Panc1 (cell line): ENCODE data around the gene PRR22. TPM values are rescaled to one million over a fixed set of nuclear protein-coding genes. Genes with fewer than 3 reads are reported as not detected.

Experiments used
- ATAC-seq: fragments of 200-7000 bp; cut with Tn5 transposase; 2 replicates; pipeline ENCODE4 v1.9.1; 2020; ENCODE audit warnings: mild to moderate bottlenecking, moderate library complexity
- BruUV-seq: library from RNA; stranded (reverse); fragments of 400-500 nt; replicated peaks from 2 replicates; lab custom pipeline; 2021; lab: Mats Ljungman, UMichigan
- CTCF ChIA-PET: fragments of 300-600 bp; sonication (Branson Sonifier 250); formaldehyde crosslinking; loops from one replicate; lab custom pipeline; 2022; ENCODE audit warnings: antibody characterized with exemption; lab: Charles Lee
- POLR2A ChIA-PET: fragments of 300-600 bp; sonication (Branson Sonifier 250); formaldehyde crosslinking; loops from one replicate; lab custom pipeline; 2022; ENCODE audit warnings: antibody characterized with exemption; lab: Charles Lee
- DNase-seq: peaks from one replicate; pipeline ENCODE4 v3.0.0-alpha.2; 2010; ENCODE audit warnings: low read depth, low spot score
- H3K27ac ChIP-seq: 2 replicates; pipeline ENCODE4 v1.5.1; 2011; ENCODE audit warnings: mild to moderate bottlenecking, low read length, inconsistent platforms
- H3K27me3 ChIP-seq: fragments of 200-500 bp; sonication (Bioruptor generic); 2 replicates; pipeline ENCODE4 v1.6.0; 2014; ENCODE audit warnings: low read length, inconsistent platforms; ENCODE audit not compliant: control insufficient read depth, insufficient read depth
- H3K36me3 ChIP-seq: fragments of 200-500 bp; sonication (Bioruptor generic); 2 replicates; pipeline ENCODE4 v1.5.1; 2014; ENCODE audit warnings: inconsistent platforms, mild to moderate bottlenecking, low read length, moderate library complexity; ENCODE audit not compliant: control insufficient read depth, insufficient read depth
- H3K4me1 ChIP-seq: 2 replicates; pipeline ENCODE4 v1.5.1; 2011; ENCODE audit warnings: inconsistent platforms, mild to moderate bottlenecking, low read length, moderate library complexity; ENCODE audit not compliant: control insufficient read depth, insufficient read depth
- H3K4me3 ChIP-seq, 2 experiments: 2 replicates each; pipeline ENCODE4 v1.5.1; 2011 to 2012; ENCODE audit warnings: low read depth in 2 of 2, low read length in 2 of 2, mild to moderate bottlenecking in 2 of 2, inconsistent platforms in 1 of 2, moderate library complexity in 1 of 2
- H3K9me3 ChIP-seq: fragments of 200-500 bp; sonication (Bioruptor generic); 2 replicates; pipeline ENCODE4 v1.5.1; 2014; ENCODE audit warnings: low read depth, mild to moderate bottlenecking, inconsistent platforms, low read length, moderate library complexity; ENCODE audit not compliant: control insufficient read depth, insufficient read depth
- POLR2AphosphoS5 ChIP-seq: IDR thresholded peaks from 2 replicates; pipeline ENCODE4 v1.6.1; 2012; ENCODE audit warnings: mild to moderate bottlenecking, low read depth, low read length, moderate library complexity
- SIN3A ChIP-seq: IDR thresholded peaks from 2 replicates; pipeline ENCODE4 v1.6.1; 2012; ENCODE audit warnings: low read depth, mild to moderate bottlenecking, low read length, moderate library complexity, borderline replicate concordance; ENCODE audit not compliant: insufficient read depth
- TCF7L2 ChIP-seq: IDR thresholded peaks from 2 replicates; pipeline ENCODE4 v1.6.1; 2011; ENCODE audit warnings: mild to moderate bottlenecking, low read depth, low read length, inconsistent platforms
- in situ Hi-C: cut with HindIII; loops from 2 replicates; pipeline ENCODE4 v1.10.0; 2016; ENCODE audit warnings: low sequenced_read_pairs, low pct_unique_long_range_greater_than_20kb
- intact Hi-C: fragments of 100-400 bp; cut with micrococcal nuclease; formaldehyde crosslinking; loops from one replicate; pipeline ENCODE4 v1.10.0; 2022; ENCODE audit not compliant: unreplicated experiment
- total RNA-seq: library from RNA; stranded (reverse); gene quantifications from one replicate; pipeline ENCODE4 v1.2.1, GENCODE V29; 2021; ENCODE audit not compliant: unreplicated experiment
- TF ChIP-seq, protein P1 (sequence below), 2 experiments: IDR thresholded peaks; 2 replicates each; pipeline ENCODE4 v1.6.1; 2011 to 2012; ENCODE audit warnings: low read depth in 2 of 2, control low read depth in 1 of 2, low read length in 1 of 2, mild to moderate bottlenecking in 1 of 2, moderate library complexity in 1 of 2; ENCODE audit not compliant: insufficient read depth in 1 of 2
- TF ChIP-seq, protein P2 (sequence below): fragments of 450-650 bp; IDR thresholded peaks from 2 replicates; pipeline ENCODE4 v1.5.1; 2017; ENCODE audit warnings: mild to moderate bottlenecking

PRR22 gene
- total RNA-seq, 1 experiment from 2014 or later = 5.9 TPM

DNA sequence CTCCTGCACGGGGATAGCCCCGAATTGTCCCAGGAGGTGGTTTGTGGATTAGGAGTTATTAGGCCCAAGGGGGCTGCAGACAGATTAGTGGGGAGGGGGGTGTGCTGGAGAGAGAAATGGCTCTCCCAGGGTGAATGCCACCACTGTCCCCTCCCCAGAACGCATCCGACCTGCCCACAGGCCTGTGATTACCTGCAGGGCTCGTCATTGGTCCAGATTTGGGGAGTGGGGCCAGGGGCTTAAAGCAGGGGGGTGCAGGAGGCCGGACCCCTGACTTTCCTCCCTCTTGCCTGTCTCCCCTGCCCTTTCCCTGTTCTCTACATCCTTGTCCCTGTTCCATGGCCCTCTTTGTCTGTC, 21.6 kb upstream of the PRR22 start:
- intact Hi-C loops (loop anchor here (10.0 kb wide), 1 partner anchor 89 kb away; no protein-coding TSS in a partner anchor), in situ Hi-C loops (no loop called here)
- H3K4me3 ChIP-seq = no peak overlapping the region
- ATAC-seq (no peak), DNase-seq (no peak)
- no peaks in the 10 kb centered on the region for H3K36me3 ChIP-seq
- no peaks in the 10 kb centered on the region for H3K9me3 ChIP-seq
- H3K27ac ChIP-seq = no peak overlapping the region
- peaks cover 4% of the 10 kb centered on the region for H3K4me1 ChIP-seq
- TF ChIP-seq SIN3A = no peak
- no peak for TF ChIP-seq POLR2AphosphoS5
- TF ChIP-seq, protein P1, sequence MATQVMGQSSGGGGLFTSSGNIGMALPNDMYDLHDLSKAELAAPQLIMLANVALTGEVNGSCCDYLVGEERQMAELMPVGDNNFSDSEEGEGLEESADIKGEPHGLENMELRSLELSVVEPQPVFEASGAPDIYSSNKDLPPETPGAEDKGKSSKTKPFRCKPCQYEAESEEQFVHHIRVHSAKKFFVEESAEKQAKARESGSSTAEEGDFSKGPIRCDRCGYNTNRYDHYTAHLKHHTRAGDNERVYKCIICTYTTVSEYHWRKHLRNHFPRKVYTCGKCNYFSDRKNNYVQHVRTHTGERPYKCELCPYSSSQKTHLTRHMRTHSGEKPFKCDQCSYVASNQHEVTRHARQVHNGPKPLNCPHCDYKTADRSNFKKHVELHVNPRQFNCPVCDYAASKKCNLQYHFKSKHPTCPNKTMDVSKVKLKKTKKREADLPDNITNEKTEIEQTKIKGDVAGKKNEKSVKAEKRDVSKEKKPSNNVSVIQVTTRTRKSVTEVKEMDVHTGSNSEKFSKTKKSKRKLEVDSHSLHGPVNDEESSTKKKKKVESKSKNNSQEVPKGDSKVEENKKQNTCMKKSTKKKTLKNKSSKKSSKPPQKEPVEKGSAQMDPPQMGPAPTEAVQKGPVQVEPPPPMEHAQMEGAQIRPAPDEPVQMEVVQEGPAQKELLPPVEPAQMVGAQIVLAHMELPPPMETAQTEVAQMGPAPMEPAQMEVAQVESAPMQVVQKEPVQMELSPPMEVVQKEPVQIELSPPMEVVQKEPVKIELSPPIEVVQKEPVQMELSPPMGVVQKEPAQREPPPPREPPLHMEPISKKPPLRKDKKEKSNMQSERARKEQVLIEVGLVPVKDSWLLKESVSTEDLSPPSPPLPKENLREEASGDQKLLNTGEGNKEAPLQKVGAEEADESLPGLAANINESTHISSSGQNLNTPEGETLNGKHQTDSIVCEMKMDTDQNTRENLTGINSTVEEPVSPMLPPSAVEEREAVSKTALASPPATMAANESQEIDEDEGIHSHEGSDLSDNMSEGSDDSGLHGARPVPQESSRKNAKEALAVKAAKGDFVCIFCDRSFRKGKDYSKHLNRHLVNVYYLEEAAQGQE (IDR thresholded peaks at IDR 0.05; ENCODE audit: insufficient read depth in 1 of 2, low read depth in 2 of 2, low read length in 1 of 2) = no peak
- TF ChIP-seq TCF7L2 = no peak
- TF ChIP-seq, protein P2, sequence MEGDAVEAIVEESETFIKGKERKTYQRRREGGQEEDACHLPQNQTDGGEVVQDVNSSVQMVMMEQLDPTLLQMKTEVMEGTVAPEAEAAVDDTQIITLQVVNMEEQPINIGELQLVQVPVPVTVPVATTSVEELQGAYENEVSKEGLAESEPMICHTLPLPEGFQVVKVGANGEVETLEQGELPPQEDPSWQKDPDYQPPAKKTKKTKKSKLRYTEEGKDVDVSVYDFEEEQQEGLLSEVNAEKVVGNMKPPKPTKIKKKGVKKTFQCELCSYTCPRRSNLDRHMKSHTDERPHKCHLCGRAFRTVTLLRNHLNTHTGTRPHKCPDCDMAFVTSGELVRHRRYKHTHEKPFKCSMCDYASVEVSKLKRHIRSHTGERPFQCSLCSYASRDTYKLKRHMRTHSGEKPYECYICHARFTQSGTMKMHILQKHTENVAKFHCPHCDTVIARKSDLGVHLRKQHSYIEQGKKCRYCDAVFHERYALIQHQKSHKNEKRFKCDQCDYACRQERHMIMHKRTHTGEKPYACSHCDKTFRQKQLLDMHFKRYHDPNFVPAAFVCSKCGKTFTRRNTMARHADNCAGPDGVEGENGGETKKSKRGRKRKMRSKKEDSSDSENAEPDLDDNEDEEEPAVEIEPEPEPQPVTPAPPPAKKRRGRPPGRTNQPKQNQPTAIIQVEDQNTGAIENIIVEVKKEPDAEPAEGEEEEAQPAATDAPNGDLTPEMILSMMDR = no peak; the same call in 1 of the 2 replicates
- ChIA-PET CTCF (no interaction called here), POLR2A (no interaction called here)
- H3K27me3 ChIP-seq = no peaks in the 10 kb centered on the region
- no TSS peak for BruUV-seq

DNA sequence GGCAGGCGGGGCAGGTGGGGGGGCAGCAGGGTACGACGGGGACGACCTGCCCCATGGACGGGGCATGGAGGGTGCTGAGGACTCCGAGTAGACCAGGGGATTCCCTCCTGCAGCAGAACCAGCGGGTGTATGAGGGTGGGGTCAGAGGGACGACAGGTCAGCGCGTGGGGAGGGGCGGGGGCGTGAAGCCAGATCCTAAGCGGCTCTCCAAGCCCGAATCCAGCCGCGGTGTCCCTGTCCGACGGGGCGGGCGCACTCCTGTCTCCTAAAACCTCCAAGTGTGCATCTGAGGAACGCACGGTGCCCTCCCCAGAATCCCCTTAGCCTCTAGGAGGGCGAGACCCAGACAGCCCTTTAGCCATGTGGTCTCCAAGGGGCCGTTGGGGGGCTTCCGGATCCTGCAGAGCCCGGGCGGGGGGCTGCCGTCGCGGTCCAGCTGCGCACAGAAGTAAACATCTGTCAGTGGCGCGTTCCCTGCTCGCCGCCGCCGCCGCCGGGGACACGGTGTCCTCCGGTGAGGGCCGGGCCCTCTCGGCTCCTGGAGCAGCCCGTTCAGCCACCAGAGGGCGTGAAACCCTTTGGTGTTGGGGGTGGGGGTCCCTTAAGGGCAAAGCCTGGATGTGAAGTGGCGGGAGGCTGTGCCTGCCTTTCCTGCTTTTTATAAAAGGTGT, 21.1 kb upstream of the PRR22 start:
- Histone ChIP-seq H3K4me1 (peaks cover 4% of the 10 kb centered on the region), H3K27ac (no peak overlapping the region), H3K27me3 (no peaks in the 10 kb centered on the region), H3K4me3 (peak overlapping the region in 1 of 2 experiments; percentile 14; a peak in 1 of 4 replicates), H3K36me3 (no peaks in the 10 kb centered on the region), H3K9me3 (no peaks in the 10 kb centered on the region)
- ATAC-seq (peak; percentile 63), DNase-seq (no peak)
- intact Hi-C loops (loop anchor here (10.0 kb wide), 1 partner anchor 89 kb away; no protein-coding TSS in a partner anchor), in situ Hi-C loops (no loop called here)
- ChIA-PET CTCF (no interaction called here), POLR2A (no interaction called here)
- no TSS peak for BruUV-seq
- TF ChIP-seq POLR2AphosphoS5 = no peak
- TF ChIP-seq, protein P2 = peak; percentile 87
